ENCODE data around the gene PNPLA6. TPM values are rescaled to one million over a fixed set of nuclear protein-coding genes. Genes with fewer than 3 reads are reported as not detected.

PNPLA6 gene
- total and polyA plus RNA-seq, 12 donors, result 23.7 to 264 (median 111) TPM

GRCh38 chr19:7497292-7497691 lies 38.2 kb upstream of the PNPLA6 start:
- 68 to 76% (median 75%) methylated on average over 7 of the region's 7 CpGs for WGBS, 4 donors
- Histone ChIP-seq H3K9me3 (replicated peaks in 1 of 3) (no peaks in the 10 kb centered on the region), H3K27me3 (no peaks in the 10 kb centered on the region), H3K27ac (no peak overlapping the region), H3K36me3 (replicated peaks in 1 of 2) (no peaks in the 10 kb centered on the region), H3K4me3 (no peak overlapping the region), H3K4me1 (replicated peaks in 1 of 2) (peaks cover 17 to 40% of the 10 kb centered on the region in 2 donors)
- TF ChIP-seq POLR2A (IDR thresholded peaks at IDR 0.05), result no peak
- TF ChIP-seq, protein P1, sequence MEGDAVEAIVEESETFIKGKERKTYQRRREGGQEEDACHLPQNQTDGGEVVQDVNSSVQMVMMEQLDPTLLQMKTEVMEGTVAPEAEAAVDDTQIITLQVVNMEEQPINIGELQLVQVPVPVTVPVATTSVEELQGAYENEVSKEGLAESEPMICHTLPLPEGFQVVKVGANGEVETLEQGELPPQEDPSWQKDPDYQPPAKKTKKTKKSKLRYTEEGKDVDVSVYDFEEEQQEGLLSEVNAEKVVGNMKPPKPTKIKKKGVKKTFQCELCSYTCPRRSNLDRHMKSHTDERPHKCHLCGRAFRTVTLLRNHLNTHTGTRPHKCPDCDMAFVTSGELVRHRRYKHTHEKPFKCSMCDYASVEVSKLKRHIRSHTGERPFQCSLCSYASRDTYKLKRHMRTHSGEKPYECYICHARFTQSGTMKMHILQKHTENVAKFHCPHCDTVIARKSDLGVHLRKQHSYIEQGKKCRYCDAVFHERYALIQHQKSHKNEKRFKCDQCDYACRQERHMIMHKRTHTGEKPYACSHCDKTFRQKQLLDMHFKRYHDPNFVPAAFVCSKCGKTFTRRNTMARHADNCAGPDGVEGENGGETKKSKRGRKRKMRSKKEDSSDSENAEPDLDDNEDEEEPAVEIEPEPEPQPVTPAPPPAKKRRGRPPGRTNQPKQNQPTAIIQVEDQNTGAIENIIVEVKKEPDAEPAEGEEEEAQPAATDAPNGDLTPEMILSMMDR (IDR thresholded peaks at IDR 0.05), result peak in 3 of 6 experiments; percentile 21 to 32 (median 27)
- intact Hi-C loops (cut with DNase I), result no loop called here
- no peak for DNase-seq

DNA sequence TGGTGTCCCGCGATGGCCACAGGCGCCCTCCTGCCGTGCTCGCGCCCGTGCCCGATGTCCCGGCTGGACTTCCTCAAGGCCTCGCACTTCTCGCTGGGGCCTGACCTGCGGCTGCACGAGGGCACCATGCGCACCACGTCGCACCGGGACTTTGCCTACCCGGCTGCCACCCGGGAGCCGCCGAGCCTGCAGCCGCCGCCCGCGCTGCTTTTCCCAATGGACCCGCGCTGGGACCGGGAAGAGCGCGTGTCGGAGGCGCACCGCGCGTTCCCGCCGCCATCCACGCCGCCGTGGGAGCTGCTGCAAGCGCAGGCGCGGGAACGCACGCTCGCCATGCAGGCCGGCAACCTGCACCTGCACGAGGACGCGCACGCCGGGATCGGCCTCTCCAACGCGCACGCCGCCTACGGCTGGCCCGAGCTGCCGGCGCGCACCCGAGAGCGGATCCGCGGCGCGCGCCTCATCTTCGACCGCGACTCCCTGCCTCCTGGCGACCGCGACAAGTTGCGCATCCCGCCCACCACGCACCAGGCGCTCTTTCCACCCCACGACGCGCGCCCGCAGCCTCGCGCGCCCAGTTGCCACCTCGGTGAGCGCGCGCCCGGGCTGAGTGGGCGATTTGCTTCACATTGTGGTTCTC lies 34.6 kb upstream of the PNPLA6 start:
- Histone ChIP-seq H3K9me3 (replicated peaks in 1 of 3) (no peaks in the 10 kb centered on the region), H3K27ac (peak overlapping the region in 1 of 5 donors; percentile 56), H3K4me3 (peak overlapping the region in 2 of 4 donors; percentile 19 to 56), H3K4me1 (replicated peaks in 1 of 2) (peaks cover 5 to 17% of the 10 kb centered on the region in 2 donors), H3K36me3 (replicated peaks in 1 of 2) (no peaks in the 10 kb centered on the region), H3K27me3 (no peaks in the 10 kb centered on the region)
- intact Hi-C loops (cut with DNase I), result no loop called here
- WGBS, 4 donors, result 0 to 5% (median 2%) methylated on average over 4 to 93 of the region's 93 CpGs
- peak; percentile 73 to 90 (median 78) for DNase-seq
- TF ChIP-seq, protein P1 (IDR thresholded peaks at IDR 0.05), result peak in 3 of 6 experiments; percentile 5 to 40 (median 8)
- TF ChIP-seq POLR2A (IDR thresholded peaks at IDR 0.05), result no peak

DNA sequence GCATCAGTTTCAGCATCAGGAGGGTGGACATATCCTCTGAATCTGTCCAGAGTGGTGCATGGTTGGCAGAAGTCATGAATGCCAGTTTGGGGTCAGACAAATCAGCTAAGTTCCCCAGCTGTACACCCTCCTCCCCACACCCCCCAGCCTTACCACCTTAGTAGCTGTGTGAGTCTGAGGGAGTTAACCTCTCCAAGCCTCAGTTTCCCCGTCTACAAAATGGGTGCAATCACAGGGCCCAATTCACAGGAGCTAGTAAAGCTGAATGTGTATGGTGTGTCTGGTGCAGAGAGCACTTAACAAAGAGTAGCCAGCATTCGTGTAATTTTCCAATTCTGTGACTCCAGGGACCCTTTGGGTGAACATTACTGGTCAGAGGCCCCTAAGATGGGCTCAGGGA lies 33.0 kb upstream of the PNPLA6 start:
- Histone ChIP-seq H3K4me3 (no peak overlapping the region), H3K4me1 (replicated peaks in 1 of 2) (peaks cover 6 to 17% of the 10 kb centered on the region in 2 donors), H3K9me3 (replicated peaks in 1 of 3) (no peaks in the 10 kb centered on the region), H3K36me3 (replicated peaks in 1 of 2) (no peaks in the 10 kb centered on the region), H3K27ac (no peak overlapping the region), H3K27me3 (no peaks in the 10 kb centered on the region)
- no peak for TF ChIP-seq POLR2A (IDR thresholded peaks at IDR 0.05)
- TF ChIP-seq, protein P1 (IDR thresholded peaks at IDR 0.05), result no peak
- DNase-seq, result no peak
- intact Hi-C loops (cut with DNase I), result no loop called here
- 44 to 54% (median 49%) methylated on average over 2 of the region's 2 CpGs for WGBS, 4 donors

GRCh38 chr19:7504684-7505083 lies 30.8 kb upstream of the PNPLA6 start:
- no peak for DNase-seq
- H3K9me3 ChIP-seq (replicated peaks in 1 of 3), result no peaks in the 10 kb centered on the region
- no peaks in the 10 kb centered on the region for H3K36me3 ChIP-seq (replicated peaks in 1 of 2)
- H3K4me1 ChIP-seq (replicated peaks in 1 of 2), result peaks cover 11 to 21% of the 10 kb centered on the region in 2 donors
- H3K27ac ChIP-seq, result no peak overlapping the region
- no peak for TF ChIP-seq POLR2A (IDR thresholded peaks at IDR 0.05)
- TF ChIP-seq, protein P1 (IDR thresholded peaks at IDR 0.05), result no peak
- 84 to 95% (median 94%) methylated on average over 5 to 6 of the region's 6 CpGs for WGBS, 4 donors
- H3K4me3 ChIP-seq, result no peak overlapping the region
- intact Hi-C loops (cut with DNase I), result no loop called here
- no peaks in the 10 kb centered on the region for H3K27me3 ChIP-seq
